Muscle layer of duodenum (tissue), 2 donors: ENCODE data around the gene INHBA.

Source experiments
- H3K27ac ChIP-seq: one replicate; pipeline ENCODE4 v1.7.0; 2013; ENCODE audit warnings: mild to moderate bottlenecking, low read length
- H3K27me3 ChIP-seq: one replicate; pipeline ENCODE4 v1.7.0; 2013; ENCODE audit warnings: low read depth, mild to moderate bottlenecking, control low read depth, low read length
- H3K36me3 ChIP-seq, 2 donors: one replicate each; pipeline ENCODE4 v1.7.0; 2013; ENCODE audit warnings: low read length in 2 of 2, control low read depth in 1 of 2, mild to moderate bottlenecking in 1 of 2; ENCODE audit not compliant: insufficient read depth in 2 of 2, control insufficient read depth in 1 of 2
- H3K4me1 ChIP-seq, 2 donors: one replicate each; pipeline ENCODE4 v1.7.0; 2013; ENCODE audit warnings: low read length in 2 of 2, mild to moderate bottlenecking in 2 of 2, control low read depth in 1 of 2, moderate library complexity in 1 of 2; ENCODE audit not compliant: insufficient read depth in 2 of 2, control insufficient read depth in 1 of 2
- H3K4me3 ChIP-seq, 2 donors: one replicate each; pipeline ENCODE4 v1.7.0; 2013; ENCODE audit warnings: low read length in 2 of 2, low read depth in 1 of 2, mild to moderate bottlenecking in 1 of 2
- H3K9me3 ChIP-seq, 2 donors: one replicate each; pipeline ENCODE4 v1.7.0; 2013; ENCODE audit warnings: low read length in 2 of 2, control low read depth in 1 of 2, mild to moderate bottlenecking in 1 of 2; ENCODE audit not compliant: control insufficient read depth in 1 of 2
- donor health status: healthy.

The INHBA gene

DNA sequence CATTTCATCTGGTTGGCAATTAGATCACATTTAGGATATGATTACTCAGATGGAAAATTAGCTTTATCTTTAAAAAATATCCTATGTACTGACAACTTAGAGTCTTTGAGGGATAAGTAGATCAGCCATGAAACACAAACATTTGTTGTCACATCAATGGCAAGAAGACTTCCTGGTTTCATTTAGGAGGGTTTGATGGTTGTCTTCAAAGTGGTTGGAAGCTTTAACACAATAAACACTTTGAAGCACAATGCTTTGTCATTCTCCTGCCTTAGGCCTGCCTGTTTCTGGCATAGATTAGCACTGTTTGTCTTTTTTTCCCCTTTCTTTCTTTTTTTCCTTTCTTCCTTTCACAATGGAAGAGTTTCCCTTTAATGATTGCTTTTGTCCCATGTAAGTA, 20.5 kb downstream of the INHBA start:
- H3K27me3 ChIP-seq = no peaks in the 10 kb centered on the region
- no peaks in the 10 kb centered on the region for H3K36me3 ChIP-seq
- H3K4me3 ChIP-seq = no peak overlapping the region
- H3K27ac ChIP-seq = no peak overlapping the region
- H3K4me1 ChIP-seq = no peaks in the 10 kb centered on the region
- no peaks in the 10 kb centered on the region for H3K9me3 ChIP-seq

GRCh38 chr7:41679566-41679965, 23.3 kb downstream of the INHBA start:
- H3K27me3 ChIP-seq = no peaks in the 10 kb centered on the region

DNA sequence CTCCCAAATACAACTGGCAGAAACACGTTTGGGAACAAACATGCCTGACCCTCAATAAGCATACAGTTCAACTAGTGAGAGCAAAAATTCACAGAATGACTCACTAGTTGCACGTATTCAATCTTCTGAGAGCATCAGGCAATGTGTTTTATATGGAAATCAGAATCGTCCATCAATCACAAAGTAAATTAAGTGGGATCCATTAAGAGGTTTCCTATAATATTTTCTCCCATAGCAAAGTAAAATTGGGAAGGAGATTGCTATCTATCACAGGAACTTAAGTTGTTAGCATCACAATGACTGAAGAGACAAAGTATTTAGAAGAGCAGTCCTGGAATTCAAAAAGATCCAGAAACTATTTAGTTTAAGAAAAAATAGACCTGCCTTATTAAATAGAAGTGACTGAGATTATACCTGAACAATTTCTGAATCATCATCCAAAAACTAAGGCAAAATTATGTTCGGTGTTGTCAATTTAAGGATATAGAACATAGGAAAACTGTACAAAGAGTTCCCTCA, 28.3 kb downstream of the INHBA start:
- Histone ChIP-seq H3K27me3 (no peaks in the 10 kb centered on the region), H3K36me3 (no peaks in the 10 kb centered on the region), H3K9me3 (no peaks in the 10 kb centered on the region)

More at GRCh38 chr7:41679566-41679965, 23.3 kb downstream of the INHBA start:
- Histone ChIP-seq H3K27ac (no peak overlapping the region), H3K36me3 (no peaks in the 10 kb centered on the region), H3K4me3 (no peak overlapping the region), H3K9me3 (no peaks in the 10 kb centered on the region), H3K4me1 (no peaks in the 10 kb centered on the region)

DNA sequence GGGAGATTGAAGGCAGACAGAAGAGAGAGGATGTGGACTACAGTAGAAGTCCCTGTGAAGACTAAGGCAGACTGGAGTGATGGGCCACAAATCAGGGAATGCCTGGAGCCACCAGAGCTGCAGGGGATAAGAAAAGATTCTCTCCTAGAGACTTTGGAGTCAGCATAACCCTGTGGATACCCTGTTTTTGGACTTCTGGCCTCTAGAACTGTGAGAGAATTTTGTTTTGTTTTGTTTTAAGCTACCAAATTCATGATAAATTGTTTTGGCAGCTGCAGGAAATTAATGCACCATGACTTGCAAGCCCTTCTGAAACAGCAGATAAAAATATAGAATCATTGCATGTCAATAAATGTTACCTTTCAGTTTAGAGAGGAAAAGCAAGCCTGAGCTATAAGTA, 41.3 kb downstream of the INHBA start:
- Histone ChIP-seq H3K9me3 (no peaks in the 10 kb centered on the region), H3K4me3 (no peak overlapping the region), H3K27me3 (no peaks in the 10 kb centered on the region), H3K27ac (no peak overlapping the region), H3K36me3 (no peaks in the 10 kb centered on the region), H3K4me1 (no peaks in the 10 kb centered on the region)

More for the DNA sequence above, 28.3 kb downstream of the INHBA start:
- Histone ChIP-seq H3K4me3 (no peak overlapping the region), H3K4me1 (no peaks in the 10 kb centered on the region), H3K27ac (no peak overlapping the region)

DNA sequence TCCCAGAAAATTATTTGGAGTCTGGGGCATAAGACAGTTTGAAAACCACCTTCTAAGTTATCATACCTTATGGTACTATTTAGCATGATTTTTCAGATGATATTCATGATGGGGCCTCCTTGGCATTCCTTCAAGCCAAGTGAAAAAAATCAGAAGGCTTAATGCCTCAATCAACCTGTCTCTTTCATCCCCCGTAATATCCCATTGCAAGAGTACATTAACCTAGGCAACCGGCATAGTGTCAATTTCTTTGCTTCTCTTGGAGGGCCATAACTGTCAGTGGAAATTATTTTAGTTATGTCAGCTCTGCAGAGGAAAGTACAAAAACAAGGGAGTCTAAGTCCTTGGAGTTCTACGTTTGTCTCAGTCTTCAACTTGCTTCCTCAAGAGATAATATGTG, 43.4 kb downstream of the INHBA start:
- Histone ChIP-seq H3K27me3 (no peaks in the 10 kb centered on the region), H3K4me3 (no peak overlapping the region), H3K9me3 (no peaks in the 10 kb centered on the region), H3K36me3 (no peaks in the 10 kb centered on the region), H3K4me1 (no peaks in the 10 kb centered on the region), H3K27ac (no peak overlapping the region)

- Histone ChIP-seq H3K36me3 (no peaks in the 10 kb centered on the region), H3K9me3 (no peaks in the 10 kb centered on the region), H3K4me3 (no peak overlapping the region)
Measured at GRCh38 chr7:41656366-41656765, 46.5 kb downstream of the INHBA start.

DNA sequence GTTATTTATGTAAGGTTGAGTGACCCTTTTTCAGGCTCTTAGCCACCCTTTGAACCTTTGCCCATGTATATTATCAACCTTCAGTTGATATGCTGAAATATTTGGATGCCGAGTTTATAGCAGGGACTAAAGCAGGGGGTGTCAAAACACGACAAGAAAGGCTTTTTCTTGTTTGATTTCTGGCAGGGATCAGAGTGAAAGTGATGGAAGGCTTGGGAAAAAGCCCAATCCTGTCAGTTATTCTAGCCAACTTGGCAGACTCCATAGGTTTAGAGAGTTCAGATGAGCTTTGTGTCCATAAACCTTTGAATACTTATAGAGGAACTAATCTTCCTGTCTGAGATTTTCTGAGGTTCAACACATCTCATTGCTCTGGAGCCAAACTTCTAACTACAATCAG, 47.5 kb downstream of the INHBA start:
- Histone ChIP-seq H3K27ac (no peak overlapping the region), H3K9me3 (no peaks in the 10 kb centered on the region), H3K4me3 (no peak overlapping the region), H3K27me3 (no peaks in the 10 kb centered on the region), H3K36me3 (no peaks in the 10 kb centered on the region), H3K4me1 (no peaks in the 10 kb centered on the region)

More at GRCh38 chr7:41656366-41656765, 46.5 kb downstream of the INHBA start:
- Histone ChIP-seq H3K27me3 (no peaks in the 10 kb centered on the region), H3K4me1 (no peaks in the 10 kb centered on the region), H3K27ac (no peak overlapping the region)

- no peaks in the 10 kb centered on the region for H3K9me3 ChIP-seq
Measured at GRCh38 chr7:41652267-41652666, 50.6 kb downstream of the INHBA start.

DNA sequence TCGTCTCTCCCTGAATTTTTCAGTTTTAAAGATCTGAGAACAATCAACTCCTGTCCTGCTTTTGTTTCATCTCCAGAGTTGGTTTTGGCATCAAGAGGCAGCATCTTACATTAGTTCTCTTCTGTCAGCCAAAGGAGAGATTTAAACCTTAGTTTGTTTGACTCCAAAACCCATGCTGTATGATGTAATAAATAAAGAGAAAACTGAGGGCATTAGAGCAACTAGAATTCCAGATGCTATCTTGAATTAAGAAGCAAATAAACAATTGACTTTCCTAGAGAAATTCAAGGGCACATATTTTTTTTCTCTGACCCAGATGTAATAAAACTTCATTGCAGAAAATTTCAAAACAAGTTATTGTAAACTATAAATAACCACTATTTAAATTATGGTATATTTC, 54.4 kb downstream of the INHBA start:
- H3K27ac ChIP-seq = no peak overlapping the region
- no peaks in the 10 kb centered on the region for H3K36me3 ChIP-seq
- H3K27me3 ChIP-seq = no peaks in the 10 kb centered on the region
- H3K9me3 ChIP-seq = no peaks in the 10 kb centered on the region
- H3K4me3 ChIP-seq = no peak overlapping the region
- no peaks in the 10 kb centered on the region for H3K4me1 ChIP-seq

More at GRCh38 chr7:41652267-41652666, 50.6 kb downstream of the INHBA start:
- no peaks in the 10 kb centered on the region for H3K36me3 ChIP-seq
- H3K27ac ChIP-seq = no peak overlapping the region
- no peaks in the 10 kb centered on the region for H3K4me1 ChIP-seq
- no peaks in the 10 kb centered on the region for H3K27me3 ChIP-seq
- no peak overlapping the region for H3K4me3 ChIP-seq

DNA sequence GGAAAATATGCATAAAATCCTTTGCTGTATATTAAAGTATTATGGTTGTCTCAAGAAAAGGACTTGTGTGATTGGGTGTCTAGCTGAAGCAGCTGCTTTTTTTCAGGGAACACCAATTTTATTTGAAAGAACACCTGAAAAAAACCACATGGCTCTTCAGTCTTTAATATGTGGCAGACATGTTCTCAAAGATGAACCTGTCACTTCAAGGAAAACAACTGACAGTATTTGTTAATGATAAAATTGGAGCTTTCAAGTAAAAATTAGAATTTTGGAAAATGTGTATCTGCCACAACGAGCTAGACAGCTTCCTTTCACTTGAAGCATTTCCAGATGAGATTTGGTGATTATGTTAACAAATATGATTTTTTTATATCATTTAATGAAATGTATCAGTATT, 59.3 kb downstream of the INHBA start:
- H3K36me3 ChIP-seq = no peaks in the 10 kb centered on the region
- no peaks in the 10 kb centered on the region for H3K4me1 ChIP-seq
- no peaks in the 10 kb centered on the region for H3K9me3 ChIP-seq
- H3K4me3 ChIP-seq = no peak overlapping the region
- no peaks in the 10 kb centered on the region for H3K27me3 ChIP-seq
- H3K27ac ChIP-seq = no peak overlapping the region

GRCh38 chr7:41641665-41642014, 61.2 kb downstream of the INHBA start:
- Histone ChIP-seq H3K4me1 (no peaks in the 10 kb centered on the region), H3K4me3 (no peak overlapping the region), H3K27ac (no peak overlapping the region), H3K27me3 (no peaks in the 10 kb centered on the region), H3K9me3 (no peaks in the 10 kb centered on the region), H3K36me3 (no peaks in the 10 kb centered on the region)

DNA sequence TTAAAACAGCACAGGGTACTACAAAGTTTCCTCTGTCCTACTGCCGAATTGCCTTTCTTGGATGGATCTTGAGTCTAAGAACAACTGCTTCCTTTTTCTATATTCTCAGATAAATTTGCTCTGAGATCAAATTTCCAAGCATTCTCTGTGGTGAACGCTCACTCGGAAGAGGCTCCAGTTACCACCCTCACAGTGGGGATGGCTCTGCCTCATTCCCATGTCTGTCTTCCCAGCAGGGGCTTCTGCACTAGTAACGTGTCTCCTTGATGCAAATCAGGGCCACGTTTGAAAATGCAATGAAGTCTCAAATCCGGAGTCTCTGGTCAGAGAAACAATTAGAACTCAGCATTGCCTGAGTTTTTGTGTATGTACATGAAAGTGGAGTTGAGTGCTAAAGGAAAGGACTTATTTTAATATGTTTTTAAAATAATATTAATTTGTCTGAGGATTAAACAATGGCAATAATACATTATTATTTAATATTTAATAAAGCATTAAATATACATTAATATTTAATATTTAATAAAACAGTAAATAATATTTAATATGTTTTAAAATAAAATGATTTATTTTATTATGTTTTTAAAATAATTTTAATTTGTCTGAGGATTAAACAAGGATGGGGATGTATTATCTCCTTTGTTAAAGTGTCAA, 61.8 kb downstream of the INHBA start:
- H3K36me3 ChIP-seq = no peaks in the 10 kb centered on the region
- H3K4me1 ChIP-seq = no peaks in the 10 kb centered on the region
- no peaks in the 10 kb centered on the region for H3K9me3 ChIP-seq
- H3K27ac ChIP-seq = no peak overlapping the region
- no peak overlapping the region for H3K4me3 ChIP-seq
- H3K27me3 ChIP-seq = no peaks in the 10 kb centered on the region
